Uterus (tissue), 2 donors: ENCODE results near the gene RASSF10.

Experiments used
- POLR2A ChIP-seq, 2 donors: fragments of 450-650 bp; IDR thresholded peaks; one replicate each; pipeline ENCODE4 v1.6.1; 2016; ENCODE audit warnings: antibody characterized with exemption in 2 of 2, mild to moderate bottlenecking in 1 of 2, moderate library complexity in 1 of 2
- TF ChIP-seq, protein P1 (sequence below), 4 experiments: fragments of 200-600 bp in 2 of 4; fragments of 450-650 bp in 2 of 4; sonication (generic) in 2 of 4; IDR thresholded peaks; one replicate each; pipeline ENCODE4 v1.5.1; 2016 to 2019; ENCODE audit warnings: antibody characterized with exemption in 4 of 4, mild to moderate bottlenecking in 2 of 4, moderate library complexity in 1 of 4

- TF ChIP-seq, protein P1, sequence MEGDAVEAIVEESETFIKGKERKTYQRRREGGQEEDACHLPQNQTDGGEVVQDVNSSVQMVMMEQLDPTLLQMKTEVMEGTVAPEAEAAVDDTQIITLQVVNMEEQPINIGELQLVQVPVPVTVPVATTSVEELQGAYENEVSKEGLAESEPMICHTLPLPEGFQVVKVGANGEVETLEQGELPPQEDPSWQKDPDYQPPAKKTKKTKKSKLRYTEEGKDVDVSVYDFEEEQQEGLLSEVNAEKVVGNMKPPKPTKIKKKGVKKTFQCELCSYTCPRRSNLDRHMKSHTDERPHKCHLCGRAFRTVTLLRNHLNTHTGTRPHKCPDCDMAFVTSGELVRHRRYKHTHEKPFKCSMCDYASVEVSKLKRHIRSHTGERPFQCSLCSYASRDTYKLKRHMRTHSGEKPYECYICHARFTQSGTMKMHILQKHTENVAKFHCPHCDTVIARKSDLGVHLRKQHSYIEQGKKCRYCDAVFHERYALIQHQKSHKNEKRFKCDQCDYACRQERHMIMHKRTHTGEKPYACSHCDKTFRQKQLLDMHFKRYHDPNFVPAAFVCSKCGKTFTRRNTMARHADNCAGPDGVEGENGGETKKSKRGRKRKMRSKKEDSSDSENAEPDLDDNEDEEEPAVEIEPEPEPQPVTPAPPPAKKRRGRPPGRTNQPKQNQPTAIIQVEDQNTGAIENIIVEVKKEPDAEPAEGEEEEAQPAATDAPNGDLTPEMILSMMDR (IDR thresholded peaks at IDR 0.05): no peak
- TF ChIP-seq POLR2A (IDR thresholded peaks at IDR 0.05): no peak
Measured at GRCh38 chr11:13023423-13023822, 14.3 kb downstream of the RASSF10 start.
